ENCODE data around the gene OTOP2.

Gene OTOP2

GRCh38 chr17:74972973-74973328, 48.9 kb downstream of the OTOP2 start:
- DNase-seq (ENCODE audit: low read depth in 2 of 2): no peak
- H3K4me3 ChIP-seq (replicated peaks in 1 of 2; ENCODE audit: low read depth in 2 of 2, low read length in 2 of 2): no peak overlapping the region
- TF ChIP-seq, protein P1, sequence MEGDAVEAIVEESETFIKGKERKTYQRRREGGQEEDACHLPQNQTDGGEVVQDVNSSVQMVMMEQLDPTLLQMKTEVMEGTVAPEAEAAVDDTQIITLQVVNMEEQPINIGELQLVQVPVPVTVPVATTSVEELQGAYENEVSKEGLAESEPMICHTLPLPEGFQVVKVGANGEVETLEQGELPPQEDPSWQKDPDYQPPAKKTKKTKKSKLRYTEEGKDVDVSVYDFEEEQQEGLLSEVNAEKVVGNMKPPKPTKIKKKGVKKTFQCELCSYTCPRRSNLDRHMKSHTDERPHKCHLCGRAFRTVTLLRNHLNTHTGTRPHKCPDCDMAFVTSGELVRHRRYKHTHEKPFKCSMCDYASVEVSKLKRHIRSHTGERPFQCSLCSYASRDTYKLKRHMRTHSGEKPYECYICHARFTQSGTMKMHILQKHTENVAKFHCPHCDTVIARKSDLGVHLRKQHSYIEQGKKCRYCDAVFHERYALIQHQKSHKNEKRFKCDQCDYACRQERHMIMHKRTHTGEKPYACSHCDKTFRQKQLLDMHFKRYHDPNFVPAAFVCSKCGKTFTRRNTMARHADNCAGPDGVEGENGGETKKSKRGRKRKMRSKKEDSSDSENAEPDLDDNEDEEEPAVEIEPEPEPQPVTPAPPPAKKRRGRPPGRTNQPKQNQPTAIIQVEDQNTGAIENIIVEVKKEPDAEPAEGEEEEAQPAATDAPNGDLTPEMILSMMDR (IDR thresholded peaks at IDR 0.05; ENCODE audit: low read depth, low read length): no peak

GRCh38 chr17:74975943-74976342, 51.9 kb downstream of the OTOP2 start:
- no peak for DNase-seq (ENCODE audit: low read depth in 2 of 2)
- TF ChIP-seq, protein P1 (IDR thresholded peaks at IDR 0.05; ENCODE audit: low read depth, low read length): no peak
- H3K4me3 ChIP-seq (replicated peaks in 1 of 2; ENCODE audit: low read depth in 2 of 2, low read length in 2 of 2): no peak overlapping the region

DNA sequence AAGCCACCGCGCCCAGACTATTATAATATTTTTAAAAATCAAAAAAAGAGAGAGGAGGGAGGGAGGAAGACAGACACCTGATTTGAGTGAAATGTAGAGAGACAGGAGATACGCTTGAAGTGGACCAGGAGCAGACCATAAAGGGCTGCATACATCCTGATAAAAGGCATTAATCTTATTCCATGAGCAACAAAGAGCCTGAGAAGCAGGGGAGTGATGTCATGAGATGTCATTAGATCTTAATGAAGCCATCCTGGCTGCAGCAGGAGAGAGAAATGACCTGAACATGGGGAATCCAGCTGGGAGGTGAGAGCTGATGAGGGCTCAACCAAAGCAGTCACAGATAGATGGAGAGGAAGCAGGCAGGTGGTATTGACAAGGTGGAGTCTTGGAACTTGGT, 53.7 kb downstream of the OTOP2 start:
- TF ChIP-seq, protein P1 (IDR thresholded peaks at IDR 0.05; ENCODE audit: low read depth, low read length): no peak
- DNase-seq (ENCODE audit: low read depth in 2 of 2): no peak
- H3K4me3 ChIP-seq (replicated peaks in 1 of 2; ENCODE audit: low read depth in 2 of 2, low read length in 2 of 2): no peak overlapping the region

GRCh38 chr17:74978240-74978639, 54.2 kb downstream of the OTOP2 start:
- DNase-seq (ENCODE audit: low read depth in 2 of 2): no peak

GRCh38 chr17:74979408-74980146, 55.5 kb downstream of the OTOP2 start:
- TF ChIP-seq, protein P1 (IDR thresholded peaks at IDR 0.05; ENCODE audit: low read depth, low read length): no peak
- DNase-seq (ENCODE audit: low read depth in 2 of 2): no peak
- H3K4me3 ChIP-seq (replicated peaks in 1 of 2; ENCODE audit: low read depth in 2 of 2, low read length in 2 of 2): no peak overlapping the region

More at GRCh38 chr17:74978240-74978639, 54.2 kb downstream of the OTOP2 start:
- no peak overlapping the region for H3K4me3 ChIP-seq (replicated peaks in 1 of 2; ENCODE audit: low read depth in 2 of 2, low read length in 2 of 2)
- TF ChIP-seq, protein P1 (IDR thresholded peaks at IDR 0.05; ENCODE audit: low read depth, low read length): no peak

- TF ChIP-seq, protein P1 (IDR thresholded peaks at IDR 0.05; ENCODE audit: low read depth, low read length): no peak
Measured at GRCh38 chr17:74981318-74981978, 57.4 kb downstream of the OTOP2 start.

More at GRCh38 chr17:74981318-74981978, 57.4 kb downstream of the OTOP2 start:
- DNase-seq (ENCODE audit: low read depth in 2 of 2): no peak
- H3K4me3 ChIP-seq (replicated peaks in 1 of 2; ENCODE audit: low read depth in 2 of 2, low read length in 2 of 2): peak overlapping the region; percentile 65
